Colon (tissue), 2 donors: ENCODE results near the gene ATP8B3.

Source experiments
- FAIRE-seq: peaks from 2 replicates; lab custom pipeline; 2012; peaks lifted over from hg19 to GRCh38; lab: Jason Lieb, UNC
- donor health status: control.
- donor health status: control.

Gene ATP8B3

DNA sequence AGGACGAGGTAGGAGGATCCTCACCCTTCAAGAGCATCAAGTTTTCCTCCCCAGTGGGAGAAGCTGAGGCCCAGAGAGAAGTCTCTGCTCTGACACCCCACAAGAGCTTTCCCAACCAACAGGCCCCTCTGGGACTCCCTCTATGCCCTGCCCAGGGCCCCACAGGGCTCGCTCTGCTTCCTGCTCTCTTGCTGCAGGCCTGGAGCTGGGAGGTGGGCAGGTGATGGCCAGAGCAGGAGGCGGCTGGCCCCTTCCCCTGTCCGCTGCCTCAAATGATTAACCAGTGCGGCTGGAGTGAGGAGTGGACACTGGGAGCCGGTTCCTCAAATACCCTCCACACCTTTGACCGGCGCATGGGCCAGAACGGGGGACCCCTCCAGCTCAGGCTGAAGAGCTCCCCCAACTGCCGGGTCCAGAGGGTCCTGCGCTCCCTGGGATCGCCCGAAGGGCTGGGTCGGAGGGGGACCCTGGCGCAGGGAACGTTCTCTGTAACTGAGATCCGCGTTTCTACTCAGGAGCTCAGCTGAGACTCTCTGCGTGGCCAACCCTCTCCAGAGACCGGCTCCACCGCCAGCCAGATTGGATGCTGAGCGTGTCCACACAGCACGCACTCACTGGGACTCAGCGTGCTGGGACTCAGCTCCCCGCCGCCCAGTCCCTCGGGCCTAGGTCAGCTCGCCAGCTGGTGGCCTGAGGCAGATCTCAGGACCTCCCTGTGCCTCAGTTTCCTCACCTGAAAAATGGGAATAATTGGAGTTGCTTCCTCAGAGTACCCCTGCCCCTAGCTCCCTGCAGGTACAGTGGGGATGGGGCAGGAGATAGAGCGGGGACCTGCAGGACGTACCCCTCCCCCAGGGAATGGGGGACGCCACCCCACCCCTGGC, 65.4 kb downstream of the ATP8B3 start:
- FAIRE-seq: no peak

- no peak for FAIRE-seq
Observed at GRCh38 chr19:1745589-1746031, 66.5 kb downstream of the ATP8B3 start.

DNA sequence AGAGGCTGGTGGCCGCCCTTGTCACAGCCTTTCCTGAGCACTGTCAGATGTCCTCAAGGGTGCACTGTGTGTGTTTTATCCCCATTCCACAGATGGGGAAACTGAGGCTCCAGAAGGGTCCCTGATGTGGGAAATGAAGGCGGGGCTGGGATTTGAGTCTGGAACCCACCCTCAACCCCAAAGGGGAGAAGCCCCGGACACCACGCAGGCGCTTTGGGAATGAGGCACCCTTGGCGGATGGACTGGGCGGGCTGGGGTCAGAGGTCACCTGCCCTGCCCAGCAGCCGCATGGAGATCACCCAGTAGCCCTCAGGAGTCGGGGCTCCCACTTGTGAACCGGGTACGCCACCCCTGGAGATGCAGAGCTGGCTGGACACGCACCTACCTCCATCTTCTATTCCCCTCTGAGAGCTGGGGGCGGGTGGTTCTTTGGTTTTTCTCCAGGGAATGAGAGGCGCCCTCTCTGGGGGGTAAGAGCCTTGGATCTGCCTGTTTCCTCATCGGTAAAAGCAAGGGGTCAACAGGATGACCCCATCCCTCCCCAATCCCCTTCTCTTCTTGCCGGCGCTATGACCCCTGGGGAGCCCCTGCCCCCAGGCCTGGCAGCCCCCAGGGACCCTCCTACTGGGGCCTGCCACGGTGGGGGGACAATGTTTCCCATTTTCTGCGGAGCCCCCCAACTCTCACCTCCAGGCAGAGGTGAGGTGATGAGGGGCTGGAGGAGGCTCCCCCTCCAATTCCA, 67.1 kb downstream of the ATP8B3 start:
- no peak for FAIRE-seq

DNA sequence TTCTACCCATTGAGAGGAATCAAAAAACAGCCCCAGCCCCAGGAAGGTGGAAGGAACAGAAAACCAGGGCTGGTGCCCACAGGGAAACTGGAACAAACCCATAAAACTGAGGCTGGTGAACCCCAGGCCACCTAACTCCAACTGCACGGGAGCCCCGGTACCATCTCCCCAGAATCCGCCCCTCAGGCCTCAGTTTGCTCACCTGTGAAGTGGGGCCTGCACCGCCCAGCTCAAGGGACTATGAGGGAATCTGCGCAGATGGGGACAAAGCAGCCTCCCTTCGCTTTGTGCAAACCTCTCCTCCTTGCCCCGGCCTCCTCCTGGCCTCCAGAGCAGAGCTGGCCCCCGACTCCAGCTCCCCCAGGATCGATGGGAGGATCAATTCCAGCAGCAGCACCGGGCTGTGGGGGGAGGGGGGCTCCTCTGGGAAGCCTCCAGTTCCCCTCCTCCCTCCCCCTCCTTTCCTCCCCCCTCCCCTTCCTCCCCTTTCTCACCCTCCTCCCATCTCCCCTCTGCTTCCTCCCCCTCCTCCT, 67.9 kb downstream of the ATP8B3 start:
- no peak for FAIRE-seq

DNA sequence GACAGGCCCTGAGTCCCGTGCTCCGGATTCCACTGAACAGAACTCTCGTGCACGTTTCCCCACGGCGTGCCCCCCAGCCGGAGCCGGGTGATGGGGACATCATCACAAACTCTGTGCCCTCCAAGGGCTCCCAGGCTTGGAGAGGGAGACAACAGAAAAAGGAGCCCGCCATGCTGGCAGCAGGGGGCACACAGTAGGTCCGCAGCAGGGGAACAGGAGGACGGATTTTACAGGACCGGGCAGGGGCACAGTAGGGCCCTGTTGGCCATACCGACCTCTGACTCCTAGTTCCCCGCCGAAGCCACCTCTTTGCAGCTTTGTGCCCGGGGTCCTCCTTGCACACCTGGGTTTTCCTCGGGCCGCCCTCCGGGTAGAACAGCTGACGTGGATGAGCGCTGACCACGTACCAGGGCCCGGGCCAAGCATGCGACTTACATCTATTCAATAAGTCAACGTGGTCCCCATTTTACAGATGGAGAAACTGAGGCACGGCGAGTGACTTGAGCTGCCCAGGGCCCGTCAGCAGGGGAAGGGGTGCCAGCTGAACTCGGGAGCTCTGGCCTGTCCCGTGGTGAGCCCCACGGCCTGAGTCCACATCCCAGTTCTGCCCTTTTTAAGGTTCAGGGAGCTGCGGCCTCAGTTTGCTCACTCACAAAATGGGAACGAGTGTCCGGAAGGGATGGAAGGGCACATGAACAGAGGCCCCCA, 68.9 kb downstream of the ATP8B3 start:
- no peak for FAIRE-seq

DNA sequence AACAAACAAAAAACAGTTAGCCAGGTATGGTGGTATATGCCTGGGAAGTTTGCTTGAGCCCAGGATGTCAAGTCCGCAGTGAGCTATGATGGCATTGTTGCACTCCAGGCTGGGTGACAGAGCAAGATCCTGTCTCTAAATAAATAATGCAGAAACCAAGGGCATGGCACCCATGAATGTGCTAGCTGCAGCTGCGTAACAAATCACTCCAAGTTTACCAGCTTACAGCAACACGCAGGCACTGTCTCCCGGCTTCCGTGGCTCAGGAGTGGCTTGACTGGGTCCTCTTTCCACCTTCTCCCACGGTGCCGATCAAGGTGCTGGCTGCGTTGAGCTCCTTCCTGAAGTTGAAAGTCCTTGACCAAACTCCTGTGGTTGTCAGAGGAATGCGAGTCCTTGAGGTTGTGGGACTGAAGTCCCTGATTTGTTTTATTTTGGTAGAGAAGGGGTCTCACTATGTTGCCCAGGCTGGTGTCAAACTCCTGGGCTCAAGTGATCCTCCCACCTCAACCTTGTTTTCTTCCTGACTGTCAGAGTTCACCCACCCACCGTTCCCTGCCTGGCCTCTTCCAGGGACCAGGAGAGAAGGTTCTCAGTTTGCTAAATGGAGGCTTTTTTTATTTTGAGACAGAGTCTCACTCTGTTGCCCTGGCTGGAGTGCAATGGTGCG, 72.0 kb downstream of the ATP8B3 start:
- FAIRE-seq: no peak

DNA sequence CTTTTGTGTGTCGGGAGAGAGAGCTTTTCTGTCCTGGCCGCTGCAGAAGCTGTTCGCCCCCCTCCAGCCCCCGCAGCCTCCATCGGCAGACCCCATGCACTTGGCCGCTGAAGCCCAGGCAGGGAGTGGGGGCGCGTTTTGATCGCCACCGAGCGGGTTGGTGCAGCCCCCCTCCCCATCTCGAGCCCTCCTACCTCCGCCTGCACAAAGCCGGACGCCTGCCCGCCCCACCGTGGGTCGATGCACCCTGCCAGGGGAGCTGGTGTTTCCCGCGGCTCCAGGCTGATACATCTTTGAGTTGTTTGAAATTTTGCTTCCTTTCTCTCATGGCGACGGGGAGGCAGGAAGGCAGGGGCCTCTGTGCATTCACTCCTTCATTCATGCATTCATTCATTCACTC, 75.1 kb downstream of the ATP8B3 start:
- FAIRE-seq: no peak

- no peak for FAIRE-seq
Observed at GRCh38 chr19:1736280-1736679, 75.8 kb downstream of the ATP8B3 start.

DNA sequence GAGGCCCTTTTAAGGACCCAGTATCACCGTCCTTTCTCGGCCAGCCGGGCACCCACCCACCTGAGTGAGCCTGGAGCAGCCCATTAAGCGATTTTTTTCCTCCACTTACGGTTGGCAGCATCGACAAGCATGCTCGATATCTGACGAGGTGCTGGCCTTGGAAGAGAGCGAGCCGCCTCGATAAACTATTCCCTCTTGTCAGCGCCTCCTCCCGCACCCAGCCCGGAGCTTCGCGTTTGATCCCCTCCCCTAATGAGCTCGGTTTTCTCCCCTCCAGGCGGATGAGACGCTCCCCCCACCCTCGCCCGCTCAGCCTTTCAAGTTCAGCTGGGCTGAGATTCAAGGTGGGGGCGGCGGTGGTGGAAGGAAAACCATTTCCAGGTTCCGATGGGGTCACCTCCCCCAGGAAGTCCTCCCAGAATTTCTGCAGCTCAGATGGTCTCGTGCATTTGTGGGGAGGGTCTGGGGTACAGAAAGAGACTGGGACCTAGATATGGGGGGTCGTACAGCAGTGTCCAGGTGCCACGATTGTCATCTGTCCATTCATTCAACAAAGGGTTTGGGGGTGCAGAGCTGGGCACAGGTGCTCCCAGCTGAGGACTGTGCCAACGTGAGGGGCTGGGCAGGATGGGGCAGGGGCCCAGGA, 77.6 kb downstream of the ATP8B3 start:
- no peak for FAIRE-seq
